WTC11 (cell line): ENCODE results near the gene NAPSA. TPM values are rescaled to one million over a fixed set of nuclear protein-coding genes. Genes with fewer than 3 reads are reported as not detected.

Experiments used
- ATAC-seq: fragments of 200-7000 bp; cut with Tn5 transposase; 2 replicates; pipeline ENCODE4 v1.10.0; 2021; ENCODE audit warnings: mild to moderate bottlenecking, moderate library complexity
- CTCF ChIA-PET: fragments of 300-600 bp; sonication (Branson Sonifier 250); formaldehyde crosslinking; loops from one replicate; lab custom pipeline; 2021; ENCODE audit warnings: antibody characterized with exemption; lab: Charles Lee
- POLR2A ChIA-PET: fragments of 350-600 bp; sonication (Branson Sonifier 250); formaldehyde crosslinking; loops from one replicate; lab custom pipeline; 2021; ENCODE audit warnings: antibody characterized with exemption; lab: Charles Lee
- DNase-seq: peaks from one replicate; pipeline ENCODE4 v3.0.0; 2021; ENCODE audit warnings: low spot score
- H3K27ac Mint-ChIP-seq: 2 replicates; pipeline ENCODE4 v1.8.0; 2021; ENCODE audit warnings: mixed read lengths
- H3K27me3 Mint-ChIP-seq: 2 replicates; pipeline ENCODE4 v1.8.0; 2021; ENCODE audit warnings: low read depth, mild to moderate bottlenecking, moderate library complexity, mixed read lengths
- H3K36me3 Mint-ChIP-seq: 2 replicates; pipeline ENCODE4 v1.8.0; 2021; ENCODE audit warnings: mixed read lengths
- H3K4me1 Mint-ChIP-seq: 2 replicates; pipeline ENCODE4 v1.8.0; 2022; ENCODE audit warnings: mixed read lengths
- H3K4me3 Mint-ChIP-seq: 2 replicates; pipeline ENCODE4 v1.8.0; 2021; ENCODE audit warnings: mild to moderate bottlenecking, moderate library complexity, mixed read lengths
- H3K9me3 Mint-ChIP-seq: 2 replicates; pipeline ENCODE4 v1.8.0; 2021; ENCODE audit warnings: mixed read lengths
- CREM ChIP-seq: sonication (generic); formaldehyde crosslinking; IDR thresholded peaks from 2 replicates; pipeline ENCODE4 v1.8.1; 2022; ENCODE audit warnings: mild to moderate bottlenecking, missing genetic modification reagents, moderate library complexity
- E2F5 ChIP-seq: sonication (generic); formaldehyde crosslinking; IDR thresholded peaks from 2 replicates; pipeline ENCODE4 v1.8.1; 2022; ENCODE audit warnings: mild to moderate bottlenecking, moderate library complexity, missing genetic modification reagents
- ELF4 ChIP-seq: sonication (generic); formaldehyde crosslinking; IDR thresholded peaks from 2 replicates; pipeline ENCODE4 v1.8.1; 2022; ENCODE audit warnings: low read depth, mild to moderate bottlenecking, moderate library complexity, missing genetic modification reagents
- ETV6 ChIP-seq: sonication (generic); formaldehyde crosslinking; IDR thresholded peaks from 2 replicates; pipeline ENCODE4 v1.8.1; 2022; ENCODE audit warnings: mild to moderate bottlenecking, missing genetic modification reagents
- GRHL2 ChIP-seq: fragments of 250-450 bp; sonication (Bioruptor Pico); IDR thresholded peaks from 2 replicates; pipeline ENCODE4 v1.8.0; 2022; ENCODE audit warnings: mild to moderate bottlenecking, moderate library complexity; ENCODE audit not compliant: insufficient replicate concordance, severe bottlenecking
- IRF2 ChIP-seq: sonication (generic); formaldehyde crosslinking; IDR thresholded peaks from 2 replicates; pipeline ENCODE4 v1.8.0; 2022; ENCODE audit warnings: low read depth, missing genetic modification reagents, borderline replicate concordance
- JAZF1 ChIP-seq: fragments of 250-450 bp; sonication (Bioruptor Pico); IDR thresholded peaks from 2 replicates; pipeline ENCODE4 v1.9.0; 2021; ENCODE audit warnings: moderate library complexity, mild to moderate bottlenecking, inconsistent platforms
- NR3C1 ChIP-seq: sonication (generic); formaldehyde crosslinking; conservative IDR thresholded peaks from 2 replicates; pipeline ENCODE4 v1.8.1; 2023; ENCODE audit warnings: low read depth, mild to moderate bottlenecking, missing genetic modification reagents
- PRDM15 ChIP-seq: sonication (generic); formaldehyde crosslinking; IDR thresholded peaks from 2 replicates; pipeline ENCODE4 v1.8.0; 2022; ENCODE audit warnings: missing genetic modification reagents
- RELA ChIP-seq: sonication (generic); formaldehyde crosslinking; IDR thresholded peaks from 2 replicates; pipeline ENCODE4 v1.8.1; 2022; ENCODE audit warnings: missing genetic modification reagents, mild to moderate bottlenecking, borderline replicate concordance
- ZBTB43 ChIP-seq: sonication (generic); formaldehyde crosslinking; IDR thresholded peaks from 2 replicates; pipeline ENCODE4 v1.8.1; 2023; ENCODE audit warnings: mild to moderate bottlenecking, missing genetic modification reagents
- ZNF396 ChIP-seq: fragments of 250-450 bp; sonication (Bioruptor Pico); IDR thresholded peaks from 2 replicates; pipeline ENCODE4 v1.8.0; 2021; ENCODE audit warnings: mild to moderate bottlenecking, moderate library complexity, borderline replicate concordance
- ZNF416 ChIP-seq: fragments of 250-450 bp; sonication (Bioruptor Pico); IDR thresholded peaks from 2 replicates; pipeline ENCODE4 v1.9.0; 2021; ENCODE audit warnings: mild to moderate bottlenecking, inconsistent platforms
- ZNF423 ChIP-seq: fragments of 250-450 bp; sonication (Bioruptor Pico); IDR thresholded peaks from 2 replicates; pipeline ENCODE4 v2.1.2; 2022; ENCODE audit warnings: mild to moderate bottlenecking, moderate library complexity
- ZSCAN18 ChIP-seq: fragments of 250-450 bp; sonication (Bioruptor Pico); IDR thresholded peaks from 2 replicates; pipeline ENCODE4 v2.1.2; 2022; ENCODE audit warnings: mild to moderate bottlenecking, moderate library complexity
- total RNA-seq: library from RNA; stranded (reverse); gene quantifications from 3 replicates; pipeline ENCODE4 v1.2.3, GENCODE V29; 2021
- TF ChIP-seq, protein P1 (sequence below): fragments of 200-600 bp; IDR thresholded peaks from 2 replicates; pipeline ENCODE4 v1.8.0; 2022; ENCODE audit warnings: antibody characterized with exemption

The NAPSA gene
- total RNA-seq, 1 experiment from 2014 or later, result 2.7 TPM

DNA sequence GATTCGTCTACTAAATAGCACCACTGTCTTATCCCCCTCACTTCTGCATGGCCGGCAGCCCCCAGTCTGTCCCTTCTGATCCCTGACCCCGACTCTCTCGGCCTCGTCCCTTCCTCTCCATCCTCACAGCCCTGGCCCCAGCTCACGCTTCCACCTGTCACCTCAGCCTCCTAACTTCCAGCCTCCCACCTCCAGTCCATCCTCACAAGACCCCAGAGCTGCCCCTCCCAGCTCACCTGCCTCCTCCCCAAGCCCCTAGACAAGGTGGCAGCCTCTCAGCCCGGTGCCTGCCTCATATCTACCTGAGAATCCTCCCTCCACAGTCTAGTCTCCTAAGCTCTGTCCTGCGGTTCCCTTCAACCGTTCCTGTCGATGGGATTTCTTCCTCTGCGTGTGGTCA lies 46.3 kb downstream of the NAPSA start:
- ChIA-PET POLR2A (interaction anchor here (0.9 kb wide), 1 partner anchor 10 kb away, joined by 3 read pairs; the partner anchor contains the start of gene KCNC3), CTCF (interaction anchor here (0.6 to 1.4 kb wide), 2 partner anchors 26 to 171 kb away, joined by 3 to 4 read pairs; no protein-coding TSS in a partner anchor)
- Mint-ChIP-seq H3K4me3 (no peak overlapping the region), H3K9me3 (no peaks in the 10 kb centered on the region), H3K4me1 (peaks cover 24% of the 10 kb centered on the region), H3K36me3 (peaks cover 8% of the 10 kb centered on the region), H3K27ac (no peak overlapping the region), H3K27me3 (peaks cover 7% of the 10 kb centered on the region)
- TF ChIP-seq IRF2 (CRISPR knock-in tag), result no peak
- no peak for TF ChIP-seq E2F5 (CRISPR knock-in tag)
- no peak for TF ChIP-seq PRDM15 (CRISPR knock-in tag)
- ATAC-seq (no peak), DNase-seq (no peak)

GRCh38 chr19:50318438-50318837 lies 47.0 kb downstream of the NAPSA start:
- TF ChIP-seq JAZF1 (CRISPR knock-in tag) (no peak), PRDM15 (CRISPR knock-in tag) (no peak), ELF4 (CRISPR knock-in tag) (no peak), ETV6 (CRISPR knock-in tag) (no peak), GRHL2 (CRISPR knock-in tag) (no peak), ZBTB43 (CRISPR knock-in tag) (no peak), ZNF416 (CRISPR knock-in tag) (no peak), ZSCAN18 (CRISPR knock-in tag) (no peak), ZNF396 (no peak), ZNF423 (CRISPR knock-in tag) (no peak), CREM (CRISPR knock-in tag) (no peak), RELA (CRISPR knock-in tag) (no peak), NR3C1 (no peak)
- TF ChIP-seq, protein P1, sequence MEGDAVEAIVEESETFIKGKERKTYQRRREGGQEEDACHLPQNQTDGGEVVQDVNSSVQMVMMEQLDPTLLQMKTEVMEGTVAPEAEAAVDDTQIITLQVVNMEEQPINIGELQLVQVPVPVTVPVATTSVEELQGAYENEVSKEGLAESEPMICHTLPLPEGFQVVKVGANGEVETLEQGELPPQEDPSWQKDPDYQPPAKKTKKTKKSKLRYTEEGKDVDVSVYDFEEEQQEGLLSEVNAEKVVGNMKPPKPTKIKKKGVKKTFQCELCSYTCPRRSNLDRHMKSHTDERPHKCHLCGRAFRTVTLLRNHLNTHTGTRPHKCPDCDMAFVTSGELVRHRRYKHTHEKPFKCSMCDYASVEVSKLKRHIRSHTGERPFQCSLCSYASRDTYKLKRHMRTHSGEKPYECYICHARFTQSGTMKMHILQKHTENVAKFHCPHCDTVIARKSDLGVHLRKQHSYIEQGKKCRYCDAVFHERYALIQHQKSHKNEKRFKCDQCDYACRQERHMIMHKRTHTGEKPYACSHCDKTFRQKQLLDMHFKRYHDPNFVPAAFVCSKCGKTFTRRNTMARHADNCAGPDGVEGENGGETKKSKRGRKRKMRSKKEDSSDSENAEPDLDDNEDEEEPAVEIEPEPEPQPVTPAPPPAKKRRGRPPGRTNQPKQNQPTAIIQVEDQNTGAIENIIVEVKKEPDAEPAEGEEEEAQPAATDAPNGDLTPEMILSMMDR, result no peak
- TF ChIP-seq, all 79 proteins: peak for 0
- POLR2A ChIA-PET, result interaction anchor here (0.9 kb wide), 1 partner anchor 11 kb away, joined by 3 read pairs; the partner anchor contains the start of gene KCNC3
- Mint-ChIP-seq H3K27ac (no peak overlapping the region), H3K4me3 (no peak overlapping the region), H3K4me1 (peaks cover 29% of the 10 kb centered on the region), H3K36me3 (peaks cover 3% of the 10 kb centered on the region), H3K9me3 (no peaks in the 10 kb centered on the region), H3K27me3 (peaks cover 7% of the 10 kb centered on the region)
- DNase-seq (no peak), ATAC-seq (no peak)
- CTCF ChIA-PET, result interaction anchor here (1.4 kb wide), 1 partner anchor 171 kb away, joined by 4 read pairs; no protein-coding TSS in a partner anchor
